SJCRH30 (cell line): ENCODE results near the gene HSF2BP. TPM values are rescaled to one million over a fixed set of nuclear protein-coding genes. Genes with fewer than 3 reads are reported as not detected.

Source experiments
- DNase-seq, 2 experiments: peaks; one replicate each; pipeline ENCODE4 v3.0.0-alpha.2; 2015 to 2020
- H3K27ac ChIP-seq: fragments of 250-450 bp; sonication (Bioruptor Pico); 2 replicates; pipeline ENCODE4 v1.5.1; 2020; ENCODE audit warnings: mild to moderate bottlenecking, moderate library complexity
- H3K27me3 ChIP-seq: fragments of 250-450 bp; sonication (Bioruptor Pico); 2 replicates; pipeline ENCODE4 v1.5.1; 2020; ENCODE audit warnings: mild to moderate bottlenecking, moderate library complexity
- H3K36me3 ChIP-seq: fragments of 250-450 bp; sonication (Bioruptor Pico); 2 replicates; pipeline ENCODE4 v1.5.1; 2020; ENCODE audit warnings: mild to moderate bottlenecking, moderate library complexity
- H3K4me1 ChIP-seq: fragments of 250-450 bp; sonication (Bioruptor Pico); 2 replicates; pipeline ENCODE4 v1.5.1; 2020; ENCODE audit warnings: mild to moderate bottlenecking, moderate library complexity
- H3K4me3 ChIP-seq: fragments of 250-450 bp; sonication (Bioruptor Pico); 2 replicates; pipeline ENCODE4 v1.5.1; 2020; ENCODE audit warnings: mild to moderate bottlenecking, moderate library complexity
- H3K9me3 ChIP-seq: fragments of 250-450 bp; sonication (Bioruptor Pico); replicated peaks from 2 replicates; pipeline ENCODE4 v1.5.1; 2020; ENCODE audit warnings: mild to moderate bottlenecking, moderate library complexity
- total RNA-seq: library from RNA; depleted of rRNA; stranded (reverse); fragments of >200 nt; shearing (Covaris generic); gene quantifications from 2 replicates; pipeline ENCODE4 v1.2.3, GENCODE V29; 2014

HSF2BP gene
- total RNA-seq, 1 experiment from 2014 or later = 2.1 TPM

- H3K9me3 ChIP-seq = no peaks in the 10 kb centered on the region
- H3K36me3 ChIP-seq = no peaks in the 10 kb centered on the region
- no peak for DNase-seq
- peak overlapping the region; percentile 1; the same call in 1 of the 2 replicates for H3K27ac ChIP-seq
- no peaks in the 10 kb centered on the region for H3K27me3 ChIP-seq
- peaks cover 16% of the 10 kb centered on the region for H3K4me1 ChIP-seq
- H3K4me3 ChIP-seq = no peak overlapping the region
These were observed 13.3 kb downstream of the HSF2BP start for GRCh38 chr21:43645976-43646375.

- peak overlapping the region; percentile 1; the same call in 1 of the 2 replicates for H3K27ac ChIP-seq
- peaks cover 16% of the 10 kb centered on the region for H3K4me1 ChIP-seq
- DNase-seq = peak; percentile 70 to 86
- no peak overlapping the region for H3K4me3 ChIP-seq
- no peaks in the 10 kb centered on the region for H3K36me3 ChIP-seq
- H3K9me3 ChIP-seq = no peaks in the 10 kb centered on the region; the same call in 1 of the 2 replicates
- no peaks in the 10 kb centered on the region for H3K27me3 ChIP-seq
These were observed 14.0 kb downstream of the HSF2BP start for GRCh38 chr21:43645136-43645891.

- Histone ChIP-seq H3K4me3 (no peak overlapping the region), H3K27me3 (no peaks in the 10 kb centered on the region), H3K4me1 (peaks cover 16% of the 10 kb centered on the region), H3K36me3 (no peaks in the 10 kb centered on the region), H3K27ac (no peak overlapping the region), H3K9me3 (no peaks in the 10 kb centered on the region; the same call in 1 of the 2 replicates)
- DNase-seq = no peak
These were observed 14.7 kb downstream of the HSF2BP start for GRCh38 chr21:43644609-43645008.

- Histone ChIP-seq H3K27me3 (no peaks in the 10 kb centered on the region), H3K4me1 (peaks cover 16% of the 10 kb centered on the region), H3K4me3 (no peak overlapping the region), H3K27ac (no peak overlapping the region), H3K9me3 (no peaks in the 10 kb centered on the region; the same call in 1 of the 2 replicates), H3K36me3 (no peaks in the 10 kb centered on the region)
- no peak for DNase-seq
These were observed 15.2 kb downstream of the HSF2BP start for GRCh38 chr21:43644071-43644470.

- Histone ChIP-seq H3K36me3 (no peaks in the 10 kb centered on the region), H3K4me1 (peaks cover 16% of the 10 kb centered on the region), H3K27ac (no peak overlapping the region), H3K4me3 (no peak overlapping the region), H3K27me3 (no peaks in the 10 kb centered on the region), H3K9me3 (no peaks in the 10 kb centered on the region; the same call in 1 of the 2 replicates)
- peak in 1 of 2 experiments; percentile 27 for DNase-seq
These were observed 16.1 kb downstream of the HSF2BP start for GRCh38 chr21:43643193-43643592.

- Histone ChIP-seq H3K27me3 (no peaks in the 10 kb centered on the region), H3K9me3 (no peaks in the 10 kb centered on the region; the same call in 1 of the 2 replicates), H3K36me3 (no peaks in the 10 kb centered on the region), H3K27ac (no peak overlapping the region), H3K4me3 (no peak overlapping the region), H3K4me1 (peaks cover 7% of the 10 kb centered on the region)
- DNase-seq = no peak
These were observed 18.9 kb downstream of the HSF2BP start for GRCh38 chr21:43640400-43640799.

GRCh38 chr21:43639470-43640353, 19.6 kb downstream of the HSF2BP start:
- no peaks in the 10 kb centered on the region for H3K27me3 ChIP-seq
- no peaks in the 10 kb centered on the region; the same call in 1 of the 2 replicates for H3K9me3 ChIP-seq
- no peak overlapping the region for H3K4me3 ChIP-seq
- no peak for DNase-seq
- no peak overlapping the region for H3K27ac ChIP-seq
- H3K36me3 ChIP-seq = no peaks in the 10 kb centered on the region
- no peaks in the 10 kb centered on the region; the same call in none of the 2 replicates for H3K4me1 ChIP-seq

GRCh38 chr21:43637530-43638158, 21.6 kb downstream of the HSF2BP start:
- no peak for DNase-seq
- no peaks in the 10 kb centered on the region for H3K36me3 ChIP-seq
- H3K27me3 ChIP-seq = no peaks in the 10 kb centered on the region
- no peaks in the 10 kb centered on the region; the same call in 1 of the 2 replicates for H3K9me3 ChIP-seq
- H3K4me1 ChIP-seq = no peaks in the 10 kb centered on the region
- H3K4me3 ChIP-seq = no peak overlapping the region
- no peak overlapping the region for H3K27ac ChIP-seq

GRCh38 chr21:43635436-43635835, 23.9 kb downstream of the HSF2BP start:
- Histone ChIP-seq H3K4me3 (no peak overlapping the region), H3K4me1 (no peaks in the 10 kb centered on the region), H3K27me3 (no peaks in the 10 kb centered on the region), H3K36me3 (no peaks in the 10 kb centered on the region), H3K27ac (no peak overlapping the region), H3K9me3 (no peaks in the 10 kb centered on the region; the same call in 1 of the 2 replicates)
- DNase-seq = no peak

GRCh38 chr21:43634618-43635017, 24.7 kb downstream of the HSF2BP start:
- Histone ChIP-seq H3K4me1 (no peaks in the 10 kb centered on the region), H3K27me3 (no peaks in the 10 kb centered on the region), H3K4me3 (no peak overlapping the region), H3K36me3 (no peaks in the 10 kb centered on the region), H3K9me3 (no peaks in the 10 kb centered on the region), H3K27ac (no peak overlapping the region)
- DNase-seq = no peak

GRCh38 chr21:43632373-43632905, 26.8 kb downstream of the HSF2BP start:
- no peaks in the 10 kb centered on the region for H3K27me3 ChIP-seq
- no peaks in the 10 kb centered on the region for H3K36me3 ChIP-seq
- H3K9me3 ChIP-seq = no peaks in the 10 kb centered on the region
- no peak overlapping the region for H3K27ac ChIP-seq
- no peak overlapping the region for H3K4me3 ChIP-seq
- no peaks in the 10 kb centered on the region for H3K4me1 ChIP-seq
- DNase-seq = no peak

GRCh38 chr21:43631411-43632107, 27.7 kb downstream of the HSF2BP start:
- no peak for DNase-seq
- H3K9me3 ChIP-seq = no peaks in the 10 kb centered on the region
- H3K27ac ChIP-seq = no peak overlapping the region
- H3K4me3 ChIP-seq = no peak overlapping the region
- no peaks in the 10 kb centered on the region for H3K36me3 ChIP-seq
- no peaks in the 10 kb centered on the region for H3K27me3 ChIP-seq
- no peaks in the 10 kb centered on the region for H3K4me1 ChIP-seq

- Histone ChIP-seq H3K4me3 (no peak overlapping the region), H3K9me3 (no peaks in the 10 kb centered on the region), H3K4me1 (no peaks in the 10 kb centered on the region), H3K27ac (no peak overlapping the region), H3K27me3 (no peaks in the 10 kb centered on the region), H3K36me3 (no peaks in the 10 kb centered on the region)
- no peak for DNase-seq
These were observed 31.8 kb downstream of the HSF2BP start for GRCh38 chr21:43627527-43627926.

- no peak overlapping the region for H3K4me3 ChIP-seq
- H3K27ac ChIP-seq = no peak overlapping the region
- H3K9me3 ChIP-seq = no peaks in the 10 kb centered on the region
- H3K36me3 ChIP-seq = no peaks in the 10 kb centered on the region
- H3K27me3 ChIP-seq = no peaks in the 10 kb centered on the region
- DNase-seq = no peak
- H3K4me1 ChIP-seq = no peaks in the 10 kb centered on the region
These were observed 32.9 kb downstream of the HSF2BP start for GRCh38 chr21:43626390-43626789.
